NCI-H2107 treated with DMSO at 0.1 percent for 48 hours (cell line): ENCODE results near the gene LYRM9.
"Not testable (repeated sequence)": the region's sequence is repeated elsewhere in the genome, so short reads cannot be mapped to it uniquely, and the experiment has no call there.

ENCODE experiments used
- DNase-seq: peaks from one replicate; lab custom pipeline; 2025; ENCODE audit not compliant: unreplicated experiment; lab: John Stamatoyannopoulos, UW

Gene LYRM9

DNA sequence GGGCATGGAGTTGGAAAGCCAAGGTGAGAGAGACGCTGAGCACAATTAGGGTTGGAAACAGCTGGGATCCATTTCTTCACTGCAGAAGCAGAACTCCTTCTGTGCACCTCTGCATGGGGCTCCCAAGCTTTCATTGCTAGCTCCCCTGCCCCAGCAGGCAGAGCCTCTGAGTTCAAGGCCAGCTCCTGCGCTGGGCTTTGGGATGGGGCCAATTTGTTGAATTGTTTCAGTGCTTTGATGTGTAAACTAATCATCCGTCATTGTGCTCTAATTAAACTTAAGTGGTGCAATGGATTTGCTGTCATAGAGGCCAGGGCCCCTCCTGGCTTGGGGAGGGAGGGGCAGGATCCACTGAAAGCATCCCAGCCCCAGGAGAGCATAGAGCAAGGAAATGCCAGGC lies 13.5 kb upstream of the LYRM9 start:
- no peak for DNase-seq

DNA sequence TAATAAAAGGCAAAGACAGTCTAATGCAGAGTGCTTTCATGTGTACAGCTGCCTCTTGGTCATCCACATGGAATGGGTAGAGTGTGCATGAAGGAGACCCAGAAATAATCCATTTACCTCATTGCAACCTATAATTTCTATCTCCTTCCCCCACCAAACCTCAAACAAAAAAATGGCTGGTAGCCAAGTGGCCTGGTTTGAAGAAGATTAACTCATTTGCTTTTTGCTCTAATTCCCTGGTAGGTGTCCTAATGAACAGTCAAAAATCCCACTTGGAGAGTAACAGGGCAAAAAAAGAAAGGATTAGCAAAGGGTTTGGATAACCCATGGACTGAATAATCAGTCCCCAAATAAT lies 13.0 kb upstream of the LYRM9 start:
- DNase-seq = no peak

DNA sequence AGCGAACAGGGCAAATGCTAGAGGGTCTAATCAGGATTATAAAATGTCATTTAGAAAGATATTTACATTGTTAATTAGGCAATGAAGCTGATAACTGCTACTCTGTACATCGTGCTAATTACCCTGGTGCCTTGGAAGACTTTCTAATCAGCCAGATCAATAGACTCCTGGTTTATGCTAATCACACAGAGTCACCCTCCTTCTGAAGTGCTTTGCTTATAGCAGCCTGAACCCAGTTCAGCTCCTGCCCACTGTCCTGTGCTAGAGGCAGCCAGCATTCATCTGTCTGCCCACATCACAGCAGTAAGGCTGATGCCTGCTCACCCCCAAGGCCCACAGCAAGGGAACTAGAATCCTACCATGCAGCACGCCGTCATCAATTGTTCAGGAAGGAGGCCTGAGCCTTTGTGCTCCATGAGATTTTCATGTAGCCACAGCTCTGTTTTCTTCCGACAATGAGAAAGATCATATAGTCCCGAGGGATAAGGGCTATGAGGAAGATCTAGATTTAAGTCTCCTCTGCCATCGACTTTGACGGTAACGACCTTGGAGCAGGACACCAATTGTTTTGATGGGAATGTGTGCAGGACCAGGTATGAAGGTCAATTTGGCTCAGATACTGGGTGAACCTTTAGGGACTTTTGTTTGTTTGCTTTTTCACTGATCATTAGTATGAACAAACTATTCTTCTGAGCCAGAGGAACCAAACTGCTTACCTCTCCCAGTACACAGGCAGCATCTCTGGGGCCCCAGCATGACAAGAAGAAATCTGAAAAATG lies 12.5 kb upstream of the LYRM9 start:
- DNase-seq = no peak

DNA sequence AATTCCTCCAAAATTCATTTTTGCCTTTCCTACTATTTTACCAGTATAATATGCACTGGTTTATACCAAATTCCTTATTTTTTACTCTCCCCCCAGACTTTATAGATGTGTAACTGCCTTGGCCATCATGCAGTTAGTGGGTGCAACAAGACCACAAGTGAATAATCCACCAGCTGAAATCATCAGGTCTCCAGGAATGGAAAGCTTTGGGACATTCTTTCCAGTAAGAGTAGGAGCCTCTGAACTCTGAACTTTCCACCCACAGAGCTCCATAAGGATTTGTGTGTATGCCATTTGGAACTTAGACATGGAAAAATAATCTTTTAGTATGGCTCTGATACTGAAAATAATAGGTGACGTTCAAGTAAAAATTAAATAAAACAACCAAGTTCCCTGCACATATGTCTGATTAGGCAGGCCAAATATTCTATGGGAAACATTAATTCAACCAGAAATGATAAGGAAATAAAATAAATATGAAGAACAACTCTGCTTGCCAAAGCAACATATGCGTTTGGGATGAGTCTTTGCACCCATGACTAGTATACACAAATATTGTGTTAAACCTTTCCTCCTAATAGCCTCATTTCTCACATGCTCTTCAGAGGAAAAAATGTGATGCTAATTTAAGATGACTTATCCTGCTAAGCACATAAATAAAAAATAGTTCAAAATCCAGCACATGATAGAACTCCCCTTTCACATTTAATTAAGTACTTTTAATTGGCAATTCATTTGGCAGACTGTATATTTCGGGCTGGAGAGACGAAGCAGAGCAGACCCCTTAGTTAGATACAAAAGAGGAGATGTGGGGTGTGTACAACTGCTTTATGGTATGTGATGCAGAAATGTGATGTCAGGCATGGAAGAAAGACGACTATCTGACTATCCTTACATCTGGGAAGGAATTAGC lies 11.6 kb upstream of the LYRM9 start:
- DNase-seq = no peak

DNA sequence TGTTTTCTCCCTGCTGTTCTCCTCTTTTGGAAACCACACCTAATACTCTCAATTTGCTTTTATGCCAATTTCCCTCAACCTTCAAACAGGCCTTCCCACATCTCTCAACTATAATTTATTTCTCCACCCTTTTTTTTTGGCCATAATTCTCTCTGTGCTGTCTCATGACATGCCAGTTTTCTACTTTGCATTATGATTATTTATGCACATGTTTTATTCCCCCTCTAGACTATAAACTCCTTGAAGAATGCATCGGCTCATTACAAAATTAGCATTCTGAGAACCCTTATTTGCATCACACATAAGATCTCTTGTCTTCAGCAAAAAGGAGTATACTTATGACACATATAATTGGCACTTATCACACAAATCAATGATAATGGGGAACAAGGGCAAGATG lies 10.9 kb upstream of the LYRM9 start:
- no peak for DNase-seq

DNA sequence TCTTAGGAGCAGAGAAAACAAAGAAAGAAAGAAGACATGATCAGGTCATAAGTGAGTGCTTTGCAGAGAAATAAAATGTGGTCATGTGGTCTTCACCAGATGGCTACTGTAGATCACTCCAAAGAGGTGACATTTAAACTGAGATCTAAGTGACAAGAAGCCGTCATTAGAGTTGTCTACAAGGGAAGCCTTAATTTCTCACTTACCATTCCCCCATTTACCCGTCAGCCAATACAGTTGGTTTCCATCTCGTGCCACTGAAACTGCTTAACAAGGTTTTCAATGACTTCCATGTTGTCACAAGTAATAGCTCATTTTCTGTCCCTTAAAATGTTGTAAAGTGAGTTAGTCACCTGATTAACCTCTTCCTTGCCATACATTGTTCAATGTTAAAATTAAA lies 6.4 kb upstream of the LYRM9 start:
- DNase-seq = no peak

DNA sequence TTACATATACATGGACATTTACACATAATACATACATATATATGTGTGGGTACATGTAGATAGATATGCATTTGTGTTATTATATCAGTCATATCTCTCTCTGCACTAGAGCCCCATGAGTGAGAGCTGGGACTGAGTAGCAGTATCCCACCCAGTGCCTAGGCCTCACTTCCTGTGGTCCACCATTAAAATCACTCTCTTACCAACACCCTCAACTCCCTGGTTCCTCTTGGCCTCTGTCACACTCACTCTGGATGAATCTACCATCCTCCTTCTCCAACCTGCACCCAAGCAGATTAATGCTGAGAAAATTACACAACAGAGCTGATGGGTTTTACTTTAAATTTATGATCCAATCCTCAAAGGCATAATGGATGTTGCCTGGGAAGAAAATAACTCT lies 4.9 kb upstream of the LYRM9 start:
- no peak for DNase-seq

DNA sequence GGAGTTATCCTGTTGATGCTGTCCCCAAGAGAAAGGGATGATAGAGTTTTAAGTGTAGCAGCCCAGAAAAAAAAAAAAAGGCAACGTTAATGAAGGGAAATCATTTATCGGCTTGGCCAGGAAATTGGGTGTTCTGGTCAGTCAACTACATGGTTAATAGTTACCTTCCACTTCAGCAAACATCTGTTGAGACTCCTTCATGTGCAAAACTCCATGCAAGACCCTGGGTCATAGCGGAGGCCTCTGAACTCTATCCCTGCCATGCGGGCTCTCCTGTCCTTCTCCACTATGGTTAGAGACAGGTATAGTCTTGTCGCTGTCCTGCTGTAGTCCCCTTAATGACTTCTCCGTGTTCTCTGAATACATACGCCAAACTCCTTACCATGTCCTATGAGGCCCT lies 3.5 kb upstream of the LYRM9 start:
- DNase-seq = no peak

DNA sequence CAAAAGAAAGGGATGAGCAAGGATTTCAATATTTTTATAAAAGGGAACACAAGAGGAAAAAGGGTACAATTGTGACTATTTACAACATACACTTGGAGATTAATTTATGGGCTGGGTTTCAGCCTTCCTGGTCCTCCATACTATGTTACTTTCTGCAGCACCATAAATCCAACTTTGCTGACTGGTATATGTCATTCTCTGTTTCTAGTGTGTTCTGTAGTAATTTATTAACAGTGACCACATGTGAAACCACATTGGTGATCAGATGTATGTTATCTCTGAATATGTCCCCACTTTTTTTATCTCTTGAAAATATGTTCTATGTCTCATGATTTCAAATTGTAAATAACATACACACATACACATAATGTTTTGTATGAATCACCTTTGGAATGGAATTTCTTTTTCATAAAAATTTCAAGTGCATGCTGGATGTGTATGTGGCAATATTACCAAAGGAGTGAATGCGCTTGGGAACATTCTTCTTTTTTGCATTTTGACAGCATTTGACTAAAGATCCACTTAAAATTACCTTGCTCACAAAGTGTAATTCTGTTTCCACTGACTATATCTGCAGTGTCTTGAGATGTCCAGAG lies 2.9 kb upstream of the LYRM9 start:
- DNase-seq = no peak

DNA sequence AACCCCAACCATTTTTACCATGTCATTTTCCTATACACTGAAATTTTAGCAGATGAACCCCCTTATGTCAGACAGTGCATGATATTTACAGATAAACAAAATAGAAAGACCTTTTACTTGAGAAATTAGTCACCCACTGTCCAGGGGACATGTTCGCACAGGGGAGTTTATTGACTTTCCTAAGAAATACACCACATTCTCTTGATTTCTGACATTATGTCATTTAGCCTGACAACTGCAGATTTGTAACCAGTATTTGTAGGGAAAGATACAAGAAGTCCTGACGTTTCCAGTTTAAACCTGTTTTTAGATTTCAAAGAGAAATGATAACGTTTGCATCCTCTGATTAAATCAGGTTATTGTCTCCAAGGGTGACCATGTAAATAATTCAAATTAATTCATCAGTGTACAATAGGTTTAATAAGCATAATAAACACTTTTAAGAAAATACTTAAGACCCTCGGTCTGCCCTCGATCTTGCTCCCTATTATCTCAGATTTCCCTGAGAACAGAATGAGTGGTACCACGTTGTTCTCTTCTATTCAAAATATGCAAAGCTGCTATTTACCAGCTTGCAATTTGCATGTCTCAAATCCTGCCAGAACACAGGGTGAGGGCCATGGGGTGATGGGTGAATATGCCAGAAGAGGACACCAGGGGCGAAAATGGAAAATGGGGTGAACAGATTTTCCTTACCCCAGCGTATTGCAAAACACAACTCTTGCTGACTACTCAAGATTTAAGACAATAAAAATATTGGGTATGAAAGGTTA lies 2.1 kb upstream of the LYRM9 start:
- DNase-seq = no peak

DNA sequence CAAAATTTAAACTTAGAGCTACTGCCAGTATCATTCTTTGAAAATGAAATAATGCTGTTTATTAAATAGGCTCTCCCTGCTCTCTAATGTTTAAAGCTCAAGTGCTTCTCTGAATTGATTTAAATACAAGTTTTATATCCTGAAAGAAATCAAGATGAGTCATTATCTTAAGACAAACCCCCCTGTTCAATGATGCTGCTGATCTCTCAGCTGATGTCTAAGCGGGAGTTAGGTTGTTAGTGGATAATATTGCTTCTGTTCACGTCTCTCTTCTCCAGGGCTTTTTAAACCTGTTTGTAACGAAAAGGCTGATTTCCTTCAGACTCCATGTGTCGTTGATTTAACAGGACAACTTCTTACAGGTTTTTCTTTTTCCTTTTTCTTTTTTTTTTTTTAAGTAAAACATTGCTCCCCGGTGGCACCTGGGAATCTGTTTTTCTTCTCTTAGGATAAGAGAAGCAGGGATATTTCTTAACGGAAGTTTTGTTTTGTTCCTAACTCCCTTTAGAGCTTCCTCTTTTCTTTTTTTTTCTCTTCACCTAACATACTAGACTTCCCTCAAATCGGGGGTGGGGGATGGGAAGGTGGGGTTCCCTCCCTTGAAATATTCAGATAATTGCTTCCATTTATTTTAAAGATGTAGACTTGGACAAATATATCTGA lies 807 bp upstream of the LYRM9 start:
- no peak for DNase-seq

DNA sequence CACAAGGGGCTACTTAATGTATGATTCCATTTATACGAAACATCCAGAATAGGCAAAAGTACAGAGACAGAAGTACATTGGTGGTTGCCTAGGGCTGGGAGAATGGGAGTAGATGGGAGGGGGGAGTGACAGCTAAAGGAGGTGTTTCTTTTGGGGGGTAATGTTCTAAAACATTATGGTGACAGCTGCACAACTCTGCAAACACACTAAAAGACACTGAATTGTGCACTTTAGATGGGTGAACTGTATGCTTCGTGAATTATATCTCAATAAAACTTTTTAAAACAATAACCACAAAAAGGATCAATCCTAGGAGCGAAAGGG lies 661 bp downstream of the LYRM9 start:
- DNase-seq = no peak

DNA sequence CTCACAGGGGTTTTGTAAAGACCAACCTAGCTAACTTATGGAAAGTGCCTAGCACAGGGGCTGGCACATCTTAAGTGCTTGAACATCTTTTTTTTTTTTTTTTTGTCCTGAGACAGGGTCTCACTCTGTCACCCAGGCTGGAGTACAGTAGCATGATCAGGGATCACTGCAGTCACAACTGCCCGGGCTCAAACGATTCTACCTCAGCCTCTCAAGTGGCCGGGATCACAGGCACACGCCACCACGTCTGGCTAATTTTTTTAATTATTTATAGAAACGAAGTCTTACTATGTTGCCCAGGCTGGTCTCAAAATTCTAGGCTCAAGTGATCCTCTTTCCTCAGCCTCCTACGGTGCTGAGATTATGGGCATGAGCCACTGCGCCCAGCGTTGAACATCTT lies 1.3 kb downstream of the LYRM9 start:
- no peak for DNase-seq

DNA sequence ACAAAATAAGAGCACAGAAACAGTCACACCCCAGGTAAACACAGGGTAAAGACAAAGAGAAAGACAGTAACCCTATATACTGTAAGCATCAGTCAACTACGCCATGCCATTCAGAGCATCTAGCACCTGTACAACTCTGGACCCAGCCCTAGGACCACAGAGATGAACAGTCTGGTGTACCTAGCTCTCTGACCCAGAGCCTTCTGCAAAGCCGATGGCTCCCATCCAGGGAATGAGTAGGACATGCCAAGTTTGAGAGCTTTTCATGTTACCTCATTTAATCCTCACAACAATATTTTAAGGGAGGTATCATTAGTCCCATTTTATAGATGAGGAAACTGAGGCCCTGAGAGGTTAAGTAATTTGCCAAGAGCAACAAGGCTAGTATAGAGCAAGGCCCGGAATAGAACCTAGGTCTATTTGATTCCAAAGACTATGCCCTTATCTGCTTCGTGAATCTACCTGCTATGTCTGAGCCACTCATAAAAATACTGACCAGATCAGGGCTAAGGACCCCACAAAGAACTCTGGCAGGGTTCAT lies 3.4 kb downstream of the LYRM9 start:
- DNase-seq = no peak

DNA sequence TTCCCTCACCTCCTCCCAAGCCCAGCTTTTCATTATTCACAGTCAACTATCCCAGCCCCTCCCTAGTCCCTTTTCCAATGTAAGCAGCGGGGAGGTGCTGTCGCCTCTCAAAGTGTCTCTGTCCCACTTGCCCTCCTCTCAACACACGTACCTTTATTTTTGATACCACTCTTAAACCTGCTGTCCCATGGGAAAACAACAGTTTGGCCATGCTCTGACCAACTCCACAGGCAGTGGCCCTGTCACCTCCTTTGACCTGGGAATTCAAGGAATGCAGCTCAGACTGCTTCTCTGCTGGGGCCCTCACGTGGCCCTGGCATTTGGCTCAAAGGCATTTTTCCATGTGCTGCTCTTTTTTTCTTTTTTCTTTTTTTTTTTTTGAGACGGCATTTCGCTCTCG lies 4.2 kb downstream of the LYRM9 start:
- DNase-seq = no peak

DNA sequence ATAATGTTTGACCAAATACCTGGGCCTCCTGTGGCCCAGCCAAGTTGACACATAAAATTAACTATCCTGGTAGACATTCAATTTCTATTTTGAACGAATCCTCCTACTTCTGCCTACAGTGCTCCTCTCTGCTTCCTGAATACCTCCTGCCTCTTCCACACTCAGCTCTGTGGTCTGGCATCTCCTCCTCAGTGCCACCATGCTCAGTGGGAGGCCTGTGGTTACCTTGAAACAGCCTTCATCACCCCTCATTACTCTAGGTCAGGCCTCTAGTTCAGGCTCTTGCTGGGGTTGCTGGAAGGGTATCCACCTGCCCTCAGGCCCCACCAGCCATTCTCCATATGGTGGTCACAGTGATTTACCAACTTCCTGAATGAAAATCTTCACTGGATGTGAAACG lies 5.1 kb downstream of the LYRM9 start:
- DNase-seq = no peak

DNA sequence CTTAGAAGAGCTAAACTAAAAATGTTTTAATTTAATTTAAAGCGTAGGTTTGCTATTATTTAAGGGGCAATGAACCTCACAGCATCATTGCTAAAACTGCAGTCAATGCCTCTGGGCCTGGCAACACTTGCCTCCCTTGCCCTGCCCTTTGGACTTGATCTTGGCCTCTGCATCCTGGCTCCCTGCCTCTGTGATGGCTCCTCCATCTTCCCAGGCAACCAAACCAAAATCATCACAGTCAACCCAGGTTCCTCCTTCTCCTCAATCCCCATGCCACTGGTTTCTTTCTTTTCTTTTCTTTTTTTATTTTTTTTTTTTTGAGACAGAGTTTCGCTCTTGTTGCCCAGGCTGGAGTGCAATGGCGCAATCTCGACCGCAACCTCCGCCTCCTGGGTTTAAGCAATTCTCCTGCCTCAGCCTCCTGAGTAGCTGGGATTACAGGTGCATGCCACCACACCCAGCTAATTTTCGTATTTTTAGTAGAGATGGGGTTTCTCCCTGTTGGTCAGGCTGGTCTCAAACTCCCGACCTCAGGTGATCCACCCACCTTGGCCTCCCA lies 6.7 kb downstream of the LYRM9 start:
- not testable (repeated sequence) for DNase-seq

DNA sequence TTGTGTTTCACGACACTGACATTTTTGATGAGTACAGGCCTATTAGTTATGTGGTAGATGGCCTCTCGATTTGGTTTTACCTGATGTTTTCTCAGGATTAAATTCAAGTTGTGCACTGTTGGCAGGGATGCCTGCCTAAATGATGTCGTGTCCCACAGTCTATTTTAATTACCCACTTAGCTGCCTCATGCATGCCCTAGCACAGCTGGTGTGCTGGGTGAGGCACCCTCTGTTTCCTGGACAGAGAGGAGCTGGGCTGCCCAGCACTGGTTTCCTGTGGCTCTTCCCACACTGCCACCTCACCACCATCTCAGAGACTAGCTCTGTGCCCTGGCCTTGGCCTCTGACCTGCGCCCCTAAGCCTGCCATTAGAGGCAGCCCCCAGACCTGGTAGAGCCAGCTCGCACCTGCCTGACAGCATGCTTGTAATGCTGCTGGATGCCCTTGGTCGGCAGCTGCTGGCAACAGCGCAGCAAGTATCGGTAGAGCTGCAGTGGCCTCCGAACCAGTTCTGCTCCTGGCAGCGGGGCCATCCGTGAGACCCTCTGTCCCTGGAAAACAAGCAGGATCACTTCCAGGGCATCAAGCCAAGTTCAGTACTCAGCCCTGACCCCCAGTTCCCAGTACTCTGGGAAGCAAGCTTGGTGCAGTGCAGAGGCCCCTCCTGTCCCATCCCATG lies 10.9 kb downstream of the LYRM9 start:
- no peak for DNase-seq

DNA sequence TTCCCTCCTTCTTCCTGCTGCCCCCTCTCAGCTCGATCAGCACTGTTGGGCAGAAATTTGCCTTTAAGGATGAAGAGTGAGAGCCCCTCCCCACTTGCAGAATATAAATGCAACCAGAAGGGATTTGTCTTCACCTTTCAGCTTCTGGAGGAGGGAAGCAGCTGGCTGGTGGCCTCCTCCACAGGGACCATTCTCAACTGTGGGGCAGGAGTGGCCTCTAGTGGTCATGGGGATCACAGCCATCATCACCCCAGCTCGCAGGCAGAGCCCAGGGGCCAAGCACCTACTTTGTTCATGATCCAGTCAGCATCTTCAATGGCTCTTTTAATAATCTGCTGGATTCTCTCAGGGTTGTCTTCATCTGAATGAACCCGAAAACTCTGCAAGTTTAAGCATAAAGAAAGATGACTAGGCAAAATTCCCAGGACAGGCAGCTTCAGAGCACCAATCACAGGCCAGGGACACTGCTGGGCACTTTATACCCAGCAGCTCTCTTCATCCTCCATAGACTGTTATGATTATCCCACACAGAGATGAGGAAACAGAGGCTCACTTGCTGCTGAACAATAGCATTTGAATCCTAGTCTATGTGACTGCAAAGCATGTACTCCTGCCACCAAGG lies 13.1 kb downstream of the LYRM9 start:
- DNase-seq = peak; percentile 69
